C4-2B (cell line): ENCODE results near the gene ZNF581.

ENCODE experiments used
- H3K27ac ChIP-seq: fragments of 450-650 bp; 2 replicates; pipeline ENCODE4 v1.5.1; 2017
- ZFX ChIP-seq: fragments of 450-650 bp; IDR thresholded peaks from 2 replicates; pipeline ENCODE4 v1.6.1; 2017
- TF ChIP-seq, protein P1 (sequence below): fragments of 450-650 bp; conservative IDR thresholded peaks from 2 replicates; pipeline ENCODE4 v1.5.1; 2017; ENCODE audit warnings: mild to moderate bottlenecking

The ZNF581 gene

DNA sequence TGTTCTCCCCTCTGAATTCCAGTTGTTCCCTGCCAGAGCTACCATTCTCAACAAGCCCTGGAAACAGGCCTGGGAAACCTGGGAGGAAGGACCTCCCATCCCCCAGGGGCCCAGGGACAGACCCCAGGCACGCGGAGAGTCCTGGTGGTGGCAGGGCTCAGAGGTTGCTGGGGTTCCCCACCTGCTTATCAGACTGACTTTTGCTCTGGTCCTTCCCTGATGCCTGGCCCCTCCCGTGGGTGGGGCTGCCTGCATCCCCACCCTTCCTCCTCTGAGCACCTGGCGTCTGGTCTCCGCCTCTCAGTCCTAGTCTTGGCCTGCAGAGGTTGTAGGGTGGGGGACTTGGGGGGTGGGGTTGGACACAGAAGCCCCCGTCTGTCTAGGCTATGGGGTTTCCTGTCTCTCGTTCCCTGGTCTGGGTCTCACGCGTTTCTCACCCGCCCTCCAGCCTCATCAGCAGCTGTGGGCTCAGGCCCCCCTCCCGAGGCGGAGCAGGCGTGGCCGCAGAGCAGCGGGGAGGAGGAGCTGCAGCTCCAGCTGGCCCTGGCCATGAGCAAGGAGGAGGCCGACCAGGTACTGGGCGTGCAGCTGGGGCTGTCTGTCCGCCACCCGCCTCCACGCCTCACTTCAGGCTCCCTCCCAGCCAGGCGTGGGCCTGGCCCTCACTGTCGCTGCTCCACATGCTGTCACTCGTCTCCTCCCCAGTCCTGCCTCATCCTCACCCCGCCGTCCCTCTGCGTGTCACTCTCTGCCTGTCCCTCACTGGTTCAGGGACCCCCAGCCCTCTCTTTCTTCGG is 45.2 kb downstream of the ZNF581 start:
- TF ChIP-seq ZFX = no peak
- no peak overlapping the region for H3K27ac ChIP-seq

DNA sequence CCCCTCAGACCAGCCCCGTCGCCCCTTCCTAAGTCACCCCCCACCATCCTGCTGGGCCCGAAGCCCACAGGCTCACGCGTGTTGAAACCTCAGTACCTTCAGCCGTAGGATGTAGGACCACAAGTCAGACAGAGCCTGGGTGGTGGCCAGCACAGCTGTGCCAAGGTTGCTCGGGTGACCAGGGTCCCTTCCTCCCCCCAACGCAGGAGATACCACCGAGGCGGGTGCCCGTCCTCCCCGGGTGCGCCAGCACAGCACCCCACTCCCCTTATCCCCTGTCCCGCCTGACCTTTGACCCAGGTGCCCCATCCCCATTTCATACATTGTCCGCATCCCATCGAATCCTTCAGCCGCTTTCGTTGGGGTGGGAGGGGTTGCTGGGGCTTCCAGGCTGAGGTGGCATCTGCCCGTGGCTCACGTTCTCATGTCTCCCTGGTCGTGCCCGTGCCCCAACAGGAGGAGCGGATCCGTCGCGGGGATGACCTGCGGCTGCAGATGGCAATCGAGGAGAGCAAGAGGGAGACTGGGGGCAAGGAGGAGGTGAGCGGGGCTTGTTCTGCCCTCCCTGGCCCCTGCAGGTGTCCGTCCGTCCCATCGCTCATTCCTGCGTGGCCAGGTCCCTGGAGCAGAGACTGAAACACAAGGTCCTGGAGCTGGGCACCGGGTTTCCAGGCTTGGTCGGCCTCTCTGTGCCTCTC is 46.1 kb downstream of the ZNF581 start:
- TF ChIP-seq, protein P1, sequence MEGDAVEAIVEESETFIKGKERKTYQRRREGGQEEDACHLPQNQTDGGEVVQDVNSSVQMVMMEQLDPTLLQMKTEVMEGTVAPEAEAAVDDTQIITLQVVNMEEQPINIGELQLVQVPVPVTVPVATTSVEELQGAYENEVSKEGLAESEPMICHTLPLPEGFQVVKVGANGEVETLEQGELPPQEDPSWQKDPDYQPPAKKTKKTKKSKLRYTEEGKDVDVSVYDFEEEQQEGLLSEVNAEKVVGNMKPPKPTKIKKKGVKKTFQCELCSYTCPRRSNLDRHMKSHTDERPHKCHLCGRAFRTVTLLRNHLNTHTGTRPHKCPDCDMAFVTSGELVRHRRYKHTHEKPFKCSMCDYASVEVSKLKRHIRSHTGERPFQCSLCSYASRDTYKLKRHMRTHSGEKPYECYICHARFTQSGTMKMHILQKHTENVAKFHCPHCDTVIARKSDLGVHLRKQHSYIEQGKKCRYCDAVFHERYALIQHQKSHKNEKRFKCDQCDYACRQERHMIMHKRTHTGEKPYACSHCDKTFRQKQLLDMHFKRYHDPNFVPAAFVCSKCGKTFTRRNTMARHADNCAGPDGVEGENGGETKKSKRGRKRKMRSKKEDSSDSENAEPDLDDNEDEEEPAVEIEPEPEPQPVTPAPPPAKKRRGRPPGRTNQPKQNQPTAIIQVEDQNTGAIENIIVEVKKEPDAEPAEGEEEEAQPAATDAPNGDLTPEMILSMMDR = no peak
- no peak for TF ChIP-seq ZFX

DNA sequence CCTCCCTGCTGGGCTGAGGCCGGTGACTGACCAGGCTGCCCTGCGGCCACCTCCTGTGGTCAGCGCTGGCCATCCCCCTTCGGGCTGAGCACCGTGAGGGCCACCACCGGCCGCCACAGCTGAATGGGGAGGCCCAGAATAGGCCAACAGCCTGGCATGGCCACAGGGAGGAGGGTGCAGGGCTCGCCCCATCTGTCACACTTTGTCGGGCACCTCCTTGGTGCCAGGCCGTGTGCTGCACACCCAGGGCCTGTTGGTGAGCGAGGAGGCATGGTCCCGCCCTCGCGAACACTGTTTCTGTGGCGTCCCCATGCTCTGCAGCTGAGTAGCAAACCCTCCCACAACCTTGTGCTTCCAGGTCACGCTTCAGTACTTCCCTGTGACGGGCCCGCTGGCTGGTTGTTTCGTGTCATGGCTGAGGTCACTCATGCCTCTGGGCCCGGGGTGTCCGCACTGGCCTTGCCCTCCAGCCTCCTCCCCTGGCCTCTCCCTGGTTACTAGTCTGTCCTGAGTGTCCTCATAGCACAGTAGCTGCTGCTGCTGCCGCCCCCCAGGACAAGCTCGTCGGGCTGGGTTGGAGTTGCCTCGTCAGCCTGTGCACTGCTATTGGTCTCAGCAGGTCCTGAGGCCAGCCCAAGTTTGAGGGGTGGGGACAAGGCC is 46.8 kb downstream of the ZNF581 start:
- TF ChIP-seq, protein P1 = no peak
- no peak for TF ChIP-seq ZFX
- no peak overlapping the region for H3K27ac ChIP-seq

More for the DNA sequence above, 46.1 kb downstream of the ZNF581 start:
- H3K27ac ChIP-seq = no peak overlapping the region

DNA sequence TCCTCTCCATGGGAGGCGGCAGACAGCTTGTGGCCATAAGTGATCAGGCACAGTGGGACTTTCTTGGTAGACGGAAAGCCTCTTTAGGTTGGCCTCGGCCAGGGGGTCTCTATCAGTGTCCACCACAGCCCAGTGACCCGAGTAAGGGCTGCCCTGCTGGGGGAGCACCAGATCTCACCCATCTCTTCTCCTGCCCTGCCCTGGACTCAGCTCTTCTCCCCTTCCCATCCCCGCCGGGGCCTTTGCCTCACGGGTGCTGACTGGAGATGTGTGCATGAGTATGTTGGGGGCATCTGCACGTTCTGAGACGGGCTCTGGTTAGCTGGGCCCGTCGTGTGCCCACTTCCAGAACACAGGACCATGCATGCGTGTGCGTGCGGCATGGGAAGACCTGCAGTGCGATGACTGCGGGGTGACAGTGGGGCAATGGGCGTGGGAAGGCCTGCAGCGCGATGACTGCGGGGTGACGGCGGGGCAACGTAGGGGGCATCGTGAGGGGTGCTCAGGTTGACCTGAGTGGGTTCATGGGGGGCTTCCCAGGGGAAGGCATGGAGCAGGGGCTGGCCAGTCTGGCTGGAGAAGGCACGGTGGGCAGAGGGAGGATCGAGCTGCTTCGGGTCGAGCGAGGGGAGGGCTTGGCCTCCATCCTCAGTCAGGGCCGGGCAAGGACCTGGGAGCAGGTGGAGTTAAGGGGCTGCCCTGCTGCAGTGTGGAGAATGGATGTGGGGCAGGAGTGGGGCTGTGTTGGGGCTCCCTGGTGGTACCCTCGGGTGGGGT is 47.5 kb downstream of the ZNF581 start:
- no peak overlapping the region for H3K27ac ChIP-seq
- TF ChIP-seq ZFX = no peak

DNA sequence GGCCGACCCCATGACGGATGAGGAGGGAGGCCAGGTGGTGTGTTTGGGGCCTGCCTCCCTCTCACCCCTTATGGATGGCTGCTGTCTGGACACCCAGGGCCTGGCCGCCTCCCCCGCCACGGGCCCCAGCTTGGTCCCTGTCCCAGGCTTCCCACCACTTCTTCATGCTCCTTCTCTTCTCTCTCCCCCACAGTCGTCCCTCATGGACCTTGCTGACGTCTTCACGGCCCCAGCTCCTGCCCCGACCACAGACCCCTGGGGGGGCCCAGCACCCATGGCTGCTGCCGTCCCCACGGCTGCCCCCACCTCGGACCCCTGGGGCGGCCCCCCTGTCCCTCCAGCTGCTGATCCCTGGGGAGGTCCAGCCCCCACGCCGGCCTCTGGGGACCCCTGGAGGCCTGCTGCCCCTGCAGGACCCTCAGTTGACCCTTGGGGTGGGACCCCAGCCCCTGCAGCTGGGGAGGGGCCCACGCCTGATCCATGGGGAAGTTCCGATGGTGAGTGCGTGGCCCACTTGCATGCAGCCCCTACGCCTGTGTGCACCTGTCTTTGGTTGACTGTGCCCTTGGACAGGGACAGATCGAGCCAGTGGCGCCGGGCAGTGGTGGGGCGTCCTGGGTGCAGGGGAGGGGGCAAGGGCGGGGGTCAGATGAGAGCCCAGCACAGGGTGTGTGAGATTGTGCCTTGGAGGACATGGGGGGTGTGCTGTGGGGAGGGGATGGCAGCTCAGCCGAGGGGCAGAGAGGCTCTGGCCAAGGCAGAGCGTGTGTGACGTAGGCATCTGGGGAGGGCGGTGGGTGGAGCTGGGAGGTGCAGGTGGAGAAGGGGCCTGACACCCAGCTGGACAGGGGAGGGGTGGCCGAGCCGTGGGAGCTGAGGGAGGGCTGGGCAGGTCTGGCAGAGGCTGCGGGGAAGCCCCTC is 48.4 kb downstream of the ZNF581 start:
- no peak overlapping the region for H3K27ac ChIP-seq
- TF ChIP-seq, protein P1 = no peak

DNA sequence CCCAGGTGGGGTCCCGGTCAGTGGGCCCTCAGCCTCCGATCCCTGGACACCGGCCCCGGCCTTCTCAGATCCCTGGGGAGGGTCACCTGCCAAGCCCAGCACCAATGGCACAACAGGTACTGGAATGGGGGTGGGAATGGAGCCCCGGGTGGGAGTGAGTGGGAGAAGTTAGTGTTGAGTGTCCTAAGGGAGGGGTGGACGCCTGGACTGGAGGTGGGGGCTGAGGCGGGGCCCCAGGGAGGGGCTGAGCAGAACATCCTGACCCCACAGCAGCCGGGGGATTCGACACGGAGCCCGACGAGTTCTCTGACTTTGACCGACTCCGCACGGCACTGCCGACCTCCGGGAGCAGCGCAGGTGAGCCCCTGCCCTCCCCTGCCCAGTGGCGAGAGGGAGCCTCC is 49.2 kb downstream of the ZNF581 start:
- no peak for TF ChIP-seq ZFX
- TF ChIP-seq, protein P1 = no peak
- no peak overlapping the region for H3K27ac ChIP-seq

DNA sequence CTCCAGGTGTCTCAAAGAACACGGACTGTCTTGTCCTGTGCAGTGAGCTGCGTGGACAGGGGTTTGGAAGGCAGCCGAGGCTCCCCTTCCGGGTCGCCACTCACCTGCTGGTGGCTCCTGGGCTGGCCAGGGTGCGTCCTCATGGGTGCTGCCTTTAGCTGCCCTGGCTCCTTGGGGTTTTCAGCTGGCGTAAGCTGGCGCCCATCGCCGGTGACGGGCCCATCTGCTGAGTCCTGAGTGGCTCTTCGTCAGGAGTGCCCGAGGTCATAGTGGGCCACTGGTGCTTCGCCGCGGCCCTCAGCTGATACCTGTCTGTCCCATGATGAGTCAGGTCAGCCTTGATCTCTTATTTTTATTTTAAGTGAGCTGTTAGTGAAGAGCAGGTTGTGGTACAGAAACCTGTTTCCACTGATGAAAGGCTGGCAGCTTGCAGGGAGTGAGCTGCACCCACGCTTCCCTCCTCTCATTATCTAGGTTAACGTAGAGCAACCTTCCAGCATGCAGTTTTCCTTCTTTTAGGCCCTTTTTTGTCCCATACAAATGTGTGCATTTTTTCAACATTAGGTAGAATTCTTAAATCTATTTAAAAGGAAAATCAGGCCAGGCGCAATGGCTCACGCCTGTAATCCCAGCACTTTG is 50.0 kb downstream of the ZNF581 start:
- TF ChIP-seq, protein P1 = no peak
- TF ChIP-seq ZFX = no peak
- no peak overlapping the region for H3K27ac ChIP-seq
